T-cell (primary cell): ENCODE results near the gene ACVR2A. TPM values are rescaled to one million over a fixed set of nuclear protein-coding genes. Genes with fewer than 3 reads are reported as not detected.

ENCODE experiments used
- ATAC-seq, 4 experiments: fragments of 200-7000 bp in 3 of 4; fragments of 150-1000 bp in 1 of 4; cut with Tn5 transposase; replicated peaks in 1 of 4; 1 replicate in 3 of 4; 2 replicates in 1 of 4; pipeline ENCODE4 v1.10.0; 2021; ENCODE audit warnings: moderate library complexity in 3 of 4, mild to moderate bottlenecking in 2 of 4, moderate number of reproducible peaks in 1 of 4
- CTCF ChIA-PET, 2 donors: fragments of 300-600 bp; sonication (Branson Sonifier 250); formaldehyde crosslinking; loops; one replicate each; lab custom pipeline; 2022; ENCODE audit warnings: antibody characterized with exemption in 2 of 2; lab: Charles Lee
- POLR2A ChIA-PET, 2 donors: fragments of 300-600 bp; sonication (Branson Sonifier 250); formaldehyde crosslinking; loops; one replicate each; lab custom pipeline; 2022; ENCODE audit warnings: antibody characterized with exemption in 2 of 2; lab: Charles Lee
- DNase-seq, 35 experiments: peaks; one replicate each; pipeline versions ENCODE4 v3.0.0 to v3.0.0-alpha.2; 2013 to 2023
- H3K27ac ChIP-seq: one replicate; pipeline ENCODE4 v1.5.1; 2013; ENCODE audit warnings: low read length
- H3K27me3 ChIP-seq, 2 experiments: replicated peaks in 1 of 2; 1 replicate in 1 of 2; 2 replicates in 1 of 2; pipeline versions ENCODE4 v1.6.1 to v1.7.0; 2013; ENCODE audit warnings: low read length in 1 of 2, mixed read lengths in 1 of 2; ENCODE audit not compliant: control insufficient read depth in 2 of 2, insufficient read depth in 2 of 2; ENCODE audit errors: extremely low read depth in 1 of 2
- H3K36me3 ChIP-seq, 2 donors: 1 replicate in 1 of 2; 2 replicates in 1 of 2; pipeline versions ENCODE4 v1.6.1 to v1.7.0; 2013; ENCODE audit warnings: low read length in 1 of 2; ENCODE audit not compliant: control insufficient read depth in 2 of 2, insufficient read depth in 1 of 2; ENCODE audit errors: extremely low read depth in 1 of 2
- H3K4me1 ChIP-seq, 2 experiments: 1 replicate in 1 of 2; 2 replicates in 1 of 2; pipeline versions ENCODE4 v1.6.1 to v1.7.0; 2013; ENCODE audit warnings: low read length in 2 of 2, mixed read lengths in 1 of 2; ENCODE audit not compliant: insufficient read depth in 2 of 2, control insufficient read depth in 1 of 2; ENCODE audit errors: extremely low read depth in 1 of 2
- H3K4me3 ChIP-seq, 2 donors: 1 replicate in 1 of 2; 2 replicates in 1 of 2; pipeline versions ENCODE4 v1.5.1 to v1.7.0; 2013; ENCODE audit warnings: mild to moderate bottlenecking in 2 of 2, low read length in 1 of 2, moderate library complexity in 1 of 2; ENCODE audit not compliant: control insufficient read depth in 1 of 2; ENCODE audit errors: extremely low read depth in 1 of 2
- H3K9me3 ChIP-seq: 2 replicates; pipeline ENCODE4 v1.7.0; 2013
- H3K27ac Mint-ChIP-seq, 2 donors: one replicate each; pipeline ENCODE4 v1.8.0; 2020 to 2021; ENCODE audit warnings: mild to moderate bottlenecking in 2 of 2, mixed read lengths in 2 of 2
- H3K27me3 Mint-ChIP-seq, 2 donors: one replicate each; pipeline ENCODE4 v1.8.0; 2021 to 2022; ENCODE audit warnings: mixed read lengths in 2 of 2
- H3K36me3 Mint-ChIP-seq: one replicate; pipeline ENCODE4 v1.8.0; 2021; ENCODE audit warnings: mixed read lengths
- H3K4me1 Mint-ChIP-seq, 3 donors: one replicate each; pipeline ENCODE4 v1.8.0; 2020 to 2022; ENCODE audit warnings: mixed read lengths in 3 of 3, mild to moderate bottlenecking in 1 of 3
- H3K4me3 Mint-ChIP-seq, 3 donors: one replicate each; pipeline ENCODE4 v1.8.0; 2020 to 2022; ENCODE audit warnings: mild to moderate bottlenecking in 3 of 3, mixed read lengths in 3 of 3, moderate library complexity in 3 of 3
- H3K9me3 Mint-ChIP-seq, 3 donors: one replicate each; pipeline ENCODE4 v1.8.0; 2020 to 2022; ENCODE audit warnings: mixed read lengths in 3 of 3
- WGBS: methylation state at CpG from one replicate; pipeline ENCODE4 v1.1.5; 2013; ENCODE audit warnings: missing lambda C conversion rate; ENCODE audit not compliant: insufficient coverage; 5-methylcytosine and 5-hydroxymethylcytosine counted together
- total RNA-seq, 35 experiments: library from RNA in 6 of 35; stranded (reverse) in 6 of 35; fragments of 120-200 nt in 1 of 35; gene quantifications; one replicate each; pipeline versions ENCODE4 v1.2.1 to v1.2.4 and lab custom pipeline; 2013 to 2026

Gene ACVR2A
- total RNA-seq, 5 donors from 2014 or later (not counting 1 experiment from before 2014, with no cell fraction given) = 10.4 to 12.5 (median 11.0) TPM

DNA sequence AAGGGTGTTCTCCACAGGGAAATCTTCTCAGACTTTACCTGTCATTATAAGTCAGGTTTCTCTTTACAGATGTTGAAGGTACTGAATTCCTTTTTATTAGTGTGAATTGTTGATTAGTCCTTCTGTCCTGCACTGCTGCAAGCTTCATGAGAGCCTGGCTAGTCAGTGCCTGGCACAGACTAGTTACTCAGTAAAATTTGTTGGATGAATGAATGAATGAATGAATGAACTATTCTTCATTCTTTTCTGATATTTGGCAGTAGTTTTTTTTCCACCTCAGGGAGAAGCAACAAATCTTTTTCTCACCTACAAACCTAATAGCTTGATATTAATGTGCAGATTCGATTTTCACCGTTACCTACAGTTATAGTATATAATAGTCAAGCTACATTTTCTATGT lies 64.3 kb downstream of the ACVR2A start:
- H3K9me3 Mint-ChIP-seq = no peaks in the 10 kb centered on the region
- WGBS = no CpG with 5 or more reads among the region's 2 CpGs
- no peak overlapping the region for H3K4me3 ChIP-seq
- H3K4me1 ChIP-seq = no peaks in the 10 kb centered on the region
- H3K4me3 Mint-ChIP-seq = no peak overlapping the region
- peaks cover 12% of the 10 kb centered on the region for H3K36me3 Mint-ChIP-seq
- H3K27me3 Mint-ChIP-seq = no peaks in the 10 kb centered on the region
- POLR2A ChIA-PET = no interaction called here
- H3K27ac Mint-ChIP-seq = no peak overlapping the region
- H3K27me3 ChIP-seq = no peaks in the 10 kb centered on the region
- no peaks in the 10 kb centered on the region for H3K36me3 ChIP-seq
- H3K9me3 ChIP-seq = no peaks in the 10 kb centered on the region
- ATAC-seq (no peak), DNase-seq (no peak)
- peaks cover 0 to 21% (median 15%) of the 10 kb centered on the region in 3 donors for H3K4me1 Mint-ChIP-seq
- H3K27ac ChIP-seq = no peak overlapping the region
- CTCF ChIA-PET = interaction anchor here (0.7 to 4.7 kb wide), 9 partner anchors 13 to 864 kb away, joined by 3 to 85 read pairs (median 9); no protein-coding TSS in a partner anchor

- Mint-ChIP-seq H3K36me3 (peaks cover 16% of the 10 kb centered on the region), H3K27ac (peak overlapping the region in 1 of 2 donors; percentile 65), H3K27me3 (no peaks in the 10 kb centered on the region), H3K9me3 (no peaks in the 10 kb centered on the region), H3K4me3 (no peak overlapping the region), H3K4me1 (peaks cover 0 to 16% (median 12%) of the 10 kb centered on the region in 3 donors)
- Histone ChIP-seq H3K27me3 (no peaks in the 10 kb centered on the region), H3K27ac (no peak overlapping the region), H3K4me3 (no peak overlapping the region), H3K4me1 (no peaks in the 10 kb centered on the region), H3K36me3 (no peaks in the 10 kb centered on the region), H3K9me3 (no peaks in the 10 kb centered on the region)
- peak in 21 of 35 experiments; percentile 0 to 75 (median 14) for DNase-seq
- WGBS = no CpG with 5 or more reads among the region's 2 CpGs
- ATAC-seq = peak in 2 of 4 experiments; percentile 9 to 32
- ChIA-PET POLR2A (no interaction called here), CTCF (interaction anchor here (0.5 to 4.7 kb wide), 21 partner anchors 9 to 960 kb away, joined by 3 to 85 read pairs (median 4); no protein-coding TSS in a partner anchor)
Observed at GRCh38 chr2:147910990-147911473, 66.2 kb downstream of the ACVR2A start.

GRCh38 chr2:147913701-147914480 lies 69.1 kb downstream of the ACVR2A start:
- CTCF ChIA-PET = interaction anchor here (0.6 to 4.0 kb wide), 6 partner anchors 11 to 1190 kb away, joined by 3 to 73 read pairs (median 4); no protein-coding TSS in a partner anchor
- no peak overlapping the region for H3K27ac Mint-ChIP-seq

GRCh38 chr2:147916067-147916466 lies 71.2 kb downstream of the ACVR2A start:
- H3K27ac Mint-ChIP-seq = no peak overlapping the region
- no peaks in the 10 kb centered on the region for H3K27me3 Mint-ChIP-seq
- Histone ChIP-seq H3K27ac (no peak overlapping the region), H3K4me3 (no peak overlapping the region), H3K4me1 (no peaks in the 10 kb centered on the region), H3K27me3 (no peaks in the 10 kb centered on the region), H3K36me3 (peaks cover 0 to 4% of the 10 kb centered on the region in 2 donors), H3K9me3 (no peaks in the 10 kb centered on the region)
- ChIA-PET CTCF (interaction anchor here (0.8 to 1.0 kb wide), 2 partner anchors 12 to 871 kb away, joined by 3 to 4 read pairs; no protein-coding TSS in a partner anchor), POLR2A (no interaction called here)
- no peak overlapping the region for H3K4me3 Mint-ChIP-seq
- H3K9me3 Mint-ChIP-seq = no peaks in the 10 kb centered on the region
- peaks cover 28% of the 10 kb centered on the region for H3K36me3 Mint-ChIP-seq
- WGBS = no CpG with 5 or more reads among the region's 2 CpGs
- no peak for DNase-seq
- peaks cover 0 to 6% (median 2%) of the 10 kb centered on the region in 3 donors for H3K4me1 Mint-ChIP-seq
- ATAC-seq = no peak

More at GRCh38 chr2:147913701-147914480, 69.1 kb downstream of the ACVR2A start:
- no CpG with 5 or more reads among the region's 3 CpGs for WGBS
- H3K9me3 Mint-ChIP-seq = no peaks in the 10 kb centered on the region
- no peak overlapping the region for H3K4me3 Mint-ChIP-seq
- no peaks in the 10 kb centered on the region for H3K27me3 Mint-ChIP-seq
- Histone ChIP-seq H3K4me3 (no peak overlapping the region), H3K27ac (no peak overlapping the region), H3K36me3 (no peaks in the 10 kb centered on the region), H3K9me3 (no peaks in the 10 kb centered on the region), H3K4me1 (no peaks in the 10 kb centered on the region), H3K27me3 (no peaks in the 10 kb centered on the region)
- no peak for DNase-seq
- no peak for ATAC-seq
- H3K4me1 Mint-ChIP-seq = peaks cover 0 to 16% (median 12%) of the 10 kb centered on the region in 3 donors
- POLR2A ChIA-PET = interaction anchor here in 1 of 2 donors (0.6 kb wide), 1 partner anchor 13 kb away, joined by 4 read pairs; no protein-coding TSS in a partner anchor
- H3K36me3 Mint-ChIP-seq = peaks cover 19% of the 10 kb centered on the region

- H3K27me3 Mint-ChIP-seq = no peaks in the 10 kb centered on the region
- no peak overlapping the region for H3K27ac Mint-ChIP-seq
- no peak overlapping the region for H3K27ac ChIP-seq
- no CpG with 5 or more reads among the region's 4 CpGs for WGBS
- H3K36me3 Mint-ChIP-seq = peaks cover 33% of the 10 kb centered on the region
- H3K4me1 ChIP-seq = no peaks in the 10 kb centered on the region
- no peak overlapping the region for H3K4me3 ChIP-seq
- H3K27me3 ChIP-seq = no peaks in the 10 kb centered on the region
- no peak overlapping the region for H3K4me3 Mint-ChIP-seq
- H3K36me3 ChIP-seq = peaks cover 0 to 4% of the 10 kb centered on the region in 2 donors
- no peak for ATAC-seq
- H3K9me3 Mint-ChIP-seq = no peaks in the 10 kb centered on the region
- H3K9me3 ChIP-seq = no peaks in the 10 kb centered on the region
- H3K4me1 Mint-ChIP-seq = peaks cover 0 to 6% (median 2%) of the 10 kb centered on the region in 3 donors
- ChIA-PET CTCF (no interaction called here), POLR2A (interaction anchor here in 1 of 2 donors (0.6 kb wide), 2 partner anchors 10 to 417 kb away, joined by 3 to 5 read pairs; no protein-coding TSS in a partner anchor)
- no peak for DNase-seq
Observed at GRCh38 chr2:147916723-147917122, 71.9 kb downstream of the ACVR2A start.

DNA sequence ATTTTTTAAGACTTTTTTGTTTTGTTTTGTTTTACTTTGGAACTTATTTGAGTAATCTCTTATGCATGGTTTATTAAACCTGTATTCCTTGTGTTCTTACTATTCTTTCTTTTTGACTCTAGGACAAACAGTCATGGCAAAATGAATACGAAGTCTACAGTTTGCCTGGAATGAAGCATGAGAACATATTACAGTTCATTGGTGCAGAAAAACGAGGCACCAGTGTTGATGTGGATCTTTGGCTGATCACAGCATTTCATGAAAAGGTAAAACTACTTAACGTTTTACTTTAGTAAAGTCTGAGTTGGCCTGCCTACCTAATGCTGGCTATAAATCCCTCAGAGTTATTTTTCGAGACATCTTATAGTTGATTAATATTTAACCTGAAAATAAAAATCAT lies 72.3 kb downstream of the ACVR2A start:
- POLR2A ChIA-PET = interaction anchor here in 1 of 2 donors (0.6 kb wide), 2 partner anchors 11 to 417 kb away, joined by 3 to 5 read pairs; no protein-coding TSS in a partner anchor
- no peak overlapping the region for H3K4me3 Mint-ChIP-seq
- peaks cover 33% of the 10 kb centered on the region for H3K36me3 Mint-ChIP-seq
- Histone ChIP-seq H3K4me1 (no peaks in the 10 kb centered on the region), H3K9me3 (no peaks in the 10 kb centered on the region), H3K27me3 (no peaks in the 10 kb centered on the region), H3K36me3 (peaks cover 0 to 4% of the 10 kb centered on the region in 2 donors), H3K27ac (no peak overlapping the region), H3K4me3 (no peak overlapping the region)
- H3K9me3 Mint-ChIP-seq = no peaks in the 10 kb centered on the region
- peaks cover 0 to 6% (median 2%) of the 10 kb centered on the region in 3 donors for H3K4me1 Mint-ChIP-seq
- ATAC-seq = no peak
- H3K27me3 Mint-ChIP-seq = no peaks in the 10 kb centered on the region
- CTCF ChIA-PET = no interaction called here
- no peak overlapping the region for H3K27ac Mint-ChIP-seq
- DNase-seq = no peak
- WGBS = 89% methylated on average over 2 of the region's 4 CpGs
